NK-92 (cell line): Measurements from ENCODE around the gene PTPRG.
"Not testable (repeated sequence)": the region's sequence is repeated elsewhere in the genome, so short reads cannot be mapped to it uniquely, and the experiment has no call there.

ENCODE experiments used
- DNase-seq: peaks from one replicate; lab custom pipeline; 2025; ENCODE audit not compliant: unreplicated experiment; lab: John Stamatoyannopoulos, UW

The PTPRG gene

DNA sequence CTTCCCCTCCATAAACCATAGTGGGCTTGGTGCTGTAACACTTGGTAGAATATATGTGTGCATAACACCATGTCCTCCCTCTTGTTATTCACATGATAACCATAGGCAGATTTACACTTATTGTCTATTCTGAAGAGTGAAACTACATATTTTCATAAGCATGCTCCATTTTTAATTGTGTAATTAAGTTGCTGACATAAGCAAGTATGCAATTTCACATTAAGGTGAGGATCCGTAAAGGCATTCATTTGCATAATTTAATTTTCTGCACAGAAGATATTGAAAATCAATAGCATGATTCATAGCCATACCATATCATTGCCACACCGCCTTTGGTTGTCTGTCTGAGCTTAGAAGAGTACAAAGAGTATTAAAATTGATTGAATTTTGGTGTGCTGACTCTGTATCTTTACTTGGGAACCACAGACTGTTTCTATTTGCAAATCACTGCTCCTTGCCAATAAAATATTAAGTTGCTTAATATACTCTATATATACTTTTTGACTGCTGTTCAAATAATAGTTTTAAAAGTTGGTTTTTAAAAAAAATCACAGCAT lies 182.4 kb downstream of the PTPRG start:
- no peak for DNase-seq

DNA sequence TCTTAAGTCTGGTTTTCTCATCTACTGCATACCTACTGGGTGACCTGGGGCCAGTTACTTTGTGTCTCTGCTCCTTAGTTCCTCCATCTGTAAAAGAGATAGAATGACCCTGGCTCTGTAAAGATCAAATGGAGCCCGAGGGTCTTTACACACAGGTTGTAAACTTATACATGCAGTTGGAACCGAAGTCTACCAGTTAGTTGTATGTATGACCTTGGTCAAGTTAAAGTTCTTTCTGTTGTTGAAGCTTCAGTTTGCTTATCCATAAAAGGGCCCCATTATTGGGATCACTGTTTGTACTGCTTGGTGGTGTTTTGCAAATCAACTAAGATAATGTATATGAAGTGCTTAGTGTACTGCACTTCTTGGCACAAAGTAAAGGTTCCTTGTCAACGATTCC lies 186.9 kb downstream of the PTPRG start:
- DNase-seq = no peak

DNA sequence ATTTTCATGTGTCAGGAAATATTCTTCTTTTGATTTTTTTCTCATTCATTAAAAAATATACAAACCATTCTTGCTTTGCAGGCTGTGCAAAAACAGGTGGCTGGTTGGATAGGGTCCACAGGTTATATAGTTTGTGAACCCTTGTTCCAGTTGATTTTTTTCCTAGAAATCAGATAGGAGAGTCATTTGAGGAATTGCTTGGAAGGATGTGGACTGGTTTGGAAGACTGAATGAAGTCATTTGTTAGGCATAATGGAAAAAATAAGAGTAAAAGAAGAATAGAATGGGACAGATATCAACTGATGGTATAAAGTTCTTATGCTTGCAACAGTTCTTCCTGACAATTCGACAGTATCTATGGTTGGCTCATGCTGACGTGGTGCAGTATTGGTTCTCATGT lies 189.4 kb downstream of the PTPRG start:
- no peak for DNase-seq

DNA sequence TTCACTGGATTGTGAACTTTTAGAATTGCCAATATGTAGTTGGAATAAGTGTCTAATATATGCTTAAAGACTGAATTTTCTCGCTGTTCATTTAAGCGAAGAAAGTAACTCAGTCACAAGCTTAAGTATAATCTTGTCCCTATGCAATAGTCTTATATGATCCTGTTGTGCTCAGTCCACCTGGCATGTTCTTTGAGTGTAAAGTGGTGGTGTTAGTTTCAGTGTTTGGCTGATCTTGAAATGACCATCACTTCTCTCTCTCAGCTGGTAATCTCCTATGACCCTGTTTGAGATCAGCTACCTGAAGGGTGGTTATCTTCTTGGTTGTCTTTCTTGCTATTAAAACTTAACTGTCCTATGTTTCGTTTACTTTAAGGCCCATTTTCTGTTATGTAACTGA lies 197.5 kb downstream of the PTPRG start:
- DNase-seq = no peak

DNA sequence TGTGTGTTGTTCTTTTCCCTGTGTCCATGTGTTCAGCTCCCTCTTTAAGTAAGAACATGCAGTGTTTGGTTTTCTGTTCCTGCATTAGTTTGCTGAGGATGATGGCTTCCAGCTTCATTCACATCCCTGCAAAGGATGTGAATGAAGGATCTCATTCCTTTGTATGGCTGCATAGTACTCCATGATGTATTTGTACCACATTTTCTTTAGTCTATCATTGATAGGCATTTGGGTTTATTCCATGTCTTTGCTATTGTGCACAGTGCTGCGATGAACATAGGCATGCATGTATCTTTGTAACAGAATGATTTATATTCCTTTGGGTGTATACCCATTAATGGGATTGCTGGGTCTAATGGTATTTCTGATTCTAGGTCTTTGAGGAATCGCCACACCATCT lies 199.4 kb downstream of the PTPRG start:
- DNase-seq = not testable (repeated sequence)

DNA sequence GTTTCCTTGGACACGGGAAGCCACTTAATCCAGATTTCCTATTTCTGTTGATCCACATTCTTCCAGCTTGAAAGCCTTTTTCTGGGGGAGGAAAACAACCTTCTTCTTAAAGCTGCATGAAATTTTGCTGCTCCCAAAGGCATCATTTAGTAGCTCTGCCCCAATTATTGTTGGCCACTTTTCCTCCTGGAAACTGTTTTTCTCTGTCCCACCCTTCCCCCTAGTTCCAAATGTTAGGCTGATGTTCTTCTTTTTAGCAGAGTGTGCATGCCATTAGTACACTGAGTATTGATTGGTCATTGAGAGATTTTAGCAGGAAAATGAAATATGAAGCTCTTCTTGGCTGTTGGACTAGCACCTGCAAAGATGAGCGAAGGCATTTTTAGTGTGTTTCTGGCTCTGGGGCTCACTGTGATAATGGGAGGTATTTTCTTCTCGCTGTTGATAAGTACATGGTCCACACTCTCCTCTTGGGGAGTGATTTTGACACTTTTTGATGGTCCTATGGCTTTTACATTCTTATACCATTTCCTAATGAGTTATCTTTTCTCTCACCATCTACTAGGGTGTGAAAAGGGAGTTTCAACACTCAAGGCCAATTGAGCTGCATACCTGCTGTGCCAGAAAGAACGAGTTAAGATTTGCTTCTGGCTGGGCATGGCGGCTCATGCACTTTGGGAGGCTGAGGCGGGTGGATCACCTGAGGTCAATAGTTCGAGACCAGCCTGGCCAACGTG lies 200.5 kb downstream of the PTPRG start:
- no peak for DNase-seq

DNA sequence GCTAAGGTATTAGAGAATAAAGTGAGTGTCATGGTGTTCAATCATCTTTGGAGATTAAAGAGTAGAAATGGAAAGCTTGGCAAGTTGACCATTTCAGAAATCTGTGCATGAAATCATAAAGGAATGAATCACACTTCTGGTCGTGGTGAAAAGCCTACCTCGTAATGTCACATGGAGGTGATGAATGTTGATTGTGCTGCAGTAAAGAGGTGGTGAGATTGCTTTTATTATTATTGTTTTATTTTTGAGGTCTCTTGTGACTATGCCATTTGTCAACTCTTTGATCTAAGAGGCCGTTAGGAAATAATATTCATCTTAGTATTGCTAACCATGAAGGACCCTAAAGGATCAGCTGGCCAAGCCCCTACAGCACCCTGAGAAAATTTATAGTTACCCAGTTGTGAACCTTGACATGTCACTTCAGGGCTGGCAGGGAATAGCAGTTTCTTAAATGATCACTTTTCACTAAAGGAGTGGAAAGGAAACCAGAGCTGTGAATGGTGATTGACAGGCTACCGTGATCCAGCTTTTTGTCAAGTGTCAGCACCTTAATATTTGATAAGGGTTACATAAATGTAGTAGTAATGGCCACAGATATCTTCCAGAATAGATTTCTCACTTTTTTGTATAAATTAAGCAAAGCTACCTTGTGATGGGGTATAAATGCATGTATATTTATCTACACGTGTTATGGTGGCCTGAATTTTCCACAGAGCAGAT lies 203.9 kb downstream of the PTPRG start:
- DNase-seq = no peak

DNA sequence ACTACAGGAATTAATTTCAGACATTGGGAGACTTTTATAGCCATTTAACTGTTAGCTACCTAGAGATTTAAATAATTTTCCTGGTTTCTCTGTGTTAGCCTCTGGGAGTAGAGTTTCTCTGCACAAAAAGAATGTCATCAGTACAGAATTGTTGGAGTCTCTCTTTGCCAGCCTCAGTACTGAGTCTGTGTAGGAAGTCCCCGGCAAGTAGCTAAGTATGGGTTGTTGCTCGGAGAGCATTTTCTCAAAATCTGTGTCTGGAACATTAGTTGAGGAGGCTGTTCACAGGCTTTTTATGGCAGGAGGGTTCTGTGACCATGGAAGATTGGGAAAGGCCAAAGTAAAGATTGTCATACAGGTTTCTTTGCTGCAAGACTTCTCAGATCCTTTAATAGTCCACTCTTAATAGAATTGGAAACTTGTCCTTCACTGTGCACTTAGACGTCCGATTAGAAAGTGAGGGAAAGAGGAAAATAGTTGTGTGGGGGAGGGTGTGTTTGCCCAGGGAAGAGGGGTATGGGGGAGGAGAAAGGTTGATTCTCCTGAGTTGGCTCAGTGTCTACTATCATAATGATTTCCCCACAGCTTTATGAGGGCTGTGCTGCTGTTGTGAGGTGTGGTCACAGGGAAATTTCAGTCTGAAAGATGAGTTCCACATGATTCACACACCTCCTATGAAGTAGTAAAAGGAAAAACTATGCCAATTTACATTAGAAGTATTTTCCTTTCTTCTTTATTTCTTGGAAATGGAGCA lies 207.1 kb downstream of the PTPRG start:
- DNase-seq = no peak

DNA sequence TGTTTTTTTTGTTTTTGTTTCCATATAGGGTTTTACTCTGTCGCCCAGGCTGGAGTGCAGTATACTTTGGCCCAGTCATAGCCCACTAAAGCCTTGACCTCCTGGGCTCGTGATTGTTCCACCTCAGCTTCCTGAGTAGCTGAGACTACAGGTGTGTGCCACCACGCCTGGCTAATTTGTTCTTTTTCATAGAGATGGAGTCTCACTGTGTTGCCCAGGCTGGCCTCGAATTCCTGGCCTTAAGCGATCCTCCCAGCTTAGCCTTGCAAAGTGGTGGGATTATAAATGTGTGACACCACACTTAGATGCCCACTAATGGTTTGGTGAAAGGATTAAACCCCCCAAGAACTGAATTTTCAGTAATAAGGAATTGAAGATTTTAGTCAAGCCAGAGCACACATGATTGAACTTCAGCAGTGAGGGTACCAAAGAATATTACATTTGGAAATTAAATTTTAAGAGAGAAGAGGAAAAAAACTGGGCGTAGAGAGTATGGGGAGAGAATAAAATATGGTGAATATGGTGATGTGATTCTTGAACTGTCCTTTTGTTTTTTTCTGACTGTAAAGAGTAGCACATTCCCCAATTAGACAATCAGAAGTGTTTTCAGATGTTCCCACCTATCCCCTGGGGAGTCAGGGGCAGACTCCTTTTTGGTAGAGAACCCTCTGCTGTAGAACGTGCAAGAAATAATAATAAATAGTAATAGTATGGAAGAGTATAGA lies 208.1 kb downstream of the PTPRG start:
- no peak for DNase-seq

DNA sequence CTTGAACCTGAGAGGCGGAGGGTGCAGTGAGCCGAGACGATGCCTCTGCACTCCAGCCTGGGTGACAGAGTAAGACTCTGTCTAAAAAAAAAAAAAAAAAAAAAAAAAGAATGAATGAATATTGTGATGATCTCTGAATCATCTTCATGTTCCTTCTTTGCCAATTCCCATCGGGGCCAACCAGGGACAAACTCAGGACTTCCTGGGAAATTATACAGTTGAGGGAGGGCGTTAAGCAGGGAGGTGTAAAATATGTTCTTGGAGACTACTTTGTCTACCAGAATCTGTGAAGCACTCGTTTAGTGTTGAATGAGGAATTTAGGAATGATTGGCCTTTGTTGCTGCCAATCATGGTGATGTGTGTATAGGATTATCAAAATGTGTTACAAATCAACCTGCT lies 210.6 kb downstream of the PTPRG start:
- no peak for DNase-seq

DNA sequence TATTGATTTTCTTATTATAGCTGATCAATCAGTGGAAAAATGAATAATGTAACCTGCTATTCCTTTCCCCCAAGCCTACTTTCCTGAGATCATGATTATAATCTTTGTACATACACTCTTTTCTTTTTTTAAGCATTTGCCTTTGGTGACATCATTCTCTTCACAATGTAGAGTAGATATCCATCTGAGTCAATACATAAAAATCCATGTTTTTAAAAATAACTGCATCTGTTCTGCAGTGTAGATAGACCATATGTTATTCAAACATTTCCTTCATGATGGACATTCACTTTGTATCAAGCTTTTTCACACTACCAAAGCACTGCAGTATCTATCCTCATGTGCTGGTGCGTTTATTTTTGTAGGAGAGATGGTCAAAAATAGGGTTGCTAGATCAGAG lies 211.1 kb downstream of the PTPRG start:
- DNase-seq = no peak

DNA sequence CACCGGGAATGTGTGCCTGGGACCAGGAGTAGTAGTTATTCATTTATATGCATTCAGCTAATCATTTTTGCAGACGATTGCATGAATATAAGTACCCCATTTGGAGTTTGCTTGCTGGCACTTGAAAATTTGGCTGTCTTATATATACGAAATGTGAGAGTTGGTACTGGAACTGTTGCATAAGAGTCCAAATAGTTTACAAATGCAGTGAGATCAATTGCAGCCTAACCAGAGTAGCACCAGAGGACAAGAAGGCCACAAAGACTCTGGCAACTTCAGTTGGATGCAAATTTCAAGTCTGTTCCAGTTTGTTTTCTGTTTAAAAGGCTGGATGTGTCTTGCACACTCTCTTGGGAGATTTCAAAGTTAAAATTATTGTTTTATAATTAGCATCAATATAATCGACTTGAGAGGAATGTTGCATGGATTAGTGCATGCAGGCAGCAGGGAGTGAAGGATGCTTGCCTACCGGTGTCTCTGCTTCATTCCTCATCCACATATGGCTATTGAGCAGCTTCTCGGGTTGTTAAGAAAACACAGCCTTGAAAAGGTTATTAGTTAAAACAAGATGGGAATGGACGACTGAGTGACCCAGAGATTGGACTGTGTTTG lies 213.0 kb downstream of the PTPRG start:
- no peak for DNase-seq

DNA sequence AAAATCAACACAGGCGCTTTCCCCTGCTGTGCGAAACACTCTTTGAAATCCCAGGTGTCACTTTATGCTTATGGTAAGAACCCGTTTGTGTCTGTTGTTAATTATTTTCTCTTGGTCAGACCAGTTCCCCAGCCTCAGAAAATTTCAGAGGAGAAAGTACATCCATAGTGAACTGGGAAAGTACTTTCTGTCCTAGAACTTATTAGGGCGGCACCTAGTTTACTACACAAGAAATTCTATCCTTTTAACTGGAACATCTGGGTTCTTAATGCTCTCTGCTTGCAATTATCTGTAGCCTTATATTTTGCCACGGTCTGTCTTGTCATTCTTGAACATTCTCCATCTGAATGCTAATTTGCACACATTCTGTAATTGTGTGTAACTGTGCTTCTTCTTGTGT lies 215.0 kb downstream of the PTPRG start:
- DNase-seq = no peak

DNA sequence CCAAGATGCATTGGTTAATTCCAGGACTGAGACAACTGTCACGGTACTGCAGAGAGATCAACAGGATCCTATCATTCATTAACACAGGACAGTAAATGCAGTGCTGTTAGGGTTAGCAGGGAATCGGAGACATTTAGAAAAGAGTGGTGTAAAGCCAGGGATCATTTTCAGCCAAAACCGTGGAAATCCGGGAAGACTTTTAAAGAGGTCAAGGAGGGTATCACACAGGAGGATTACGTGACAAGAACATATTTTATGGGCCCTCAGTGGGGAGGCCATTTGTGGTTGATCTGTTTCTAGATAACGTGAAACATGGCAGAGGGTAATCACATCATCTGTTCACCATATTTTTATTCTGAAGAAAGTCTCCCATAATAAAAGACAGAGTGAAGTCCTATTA lies 216.1 kb downstream of the PTPRG start:
- DNase-seq = no peak

DNA sequence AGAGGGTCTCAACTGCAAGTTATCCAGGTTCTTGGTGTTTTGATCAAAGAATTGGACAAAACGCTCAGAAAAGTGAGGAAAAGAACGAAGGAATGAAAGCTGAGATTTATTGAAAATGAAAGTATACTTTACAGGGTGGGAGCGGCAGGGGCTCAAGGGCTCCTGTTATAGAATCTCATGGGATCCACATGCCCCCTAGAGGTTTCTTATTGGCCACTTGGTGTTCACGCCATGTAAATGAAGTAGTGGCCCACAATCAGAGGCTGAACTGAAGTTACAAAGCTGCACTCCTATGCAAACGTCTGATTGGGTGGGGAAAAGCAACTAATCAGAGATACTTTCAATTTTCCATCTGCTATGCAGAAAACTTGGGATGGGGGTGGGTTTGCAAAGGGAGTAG lies 216.7 kb downstream of the PTPRG start:
- DNase-seq = no peak

DNA sequence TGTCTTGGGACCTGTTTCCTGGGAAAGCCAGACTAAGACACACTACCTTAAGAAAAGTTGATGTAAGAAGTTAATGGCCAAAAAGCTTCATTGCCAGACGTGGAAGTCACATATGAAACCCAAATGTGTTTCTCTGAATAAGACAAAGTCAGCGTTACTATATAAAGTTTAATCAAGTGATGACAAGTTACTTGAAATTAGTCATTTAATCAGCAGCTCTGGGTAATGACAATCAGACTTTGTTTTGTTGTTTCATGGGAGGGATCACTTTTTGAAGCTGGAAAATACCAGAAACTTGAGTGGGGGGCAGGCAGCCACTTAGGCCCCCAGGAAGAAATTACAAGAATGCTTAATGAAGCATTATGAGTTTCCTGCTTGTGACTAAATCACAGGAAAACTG lies 218.6 kb downstream of the PTPRG start:
- no peak for DNase-seq

DNA sequence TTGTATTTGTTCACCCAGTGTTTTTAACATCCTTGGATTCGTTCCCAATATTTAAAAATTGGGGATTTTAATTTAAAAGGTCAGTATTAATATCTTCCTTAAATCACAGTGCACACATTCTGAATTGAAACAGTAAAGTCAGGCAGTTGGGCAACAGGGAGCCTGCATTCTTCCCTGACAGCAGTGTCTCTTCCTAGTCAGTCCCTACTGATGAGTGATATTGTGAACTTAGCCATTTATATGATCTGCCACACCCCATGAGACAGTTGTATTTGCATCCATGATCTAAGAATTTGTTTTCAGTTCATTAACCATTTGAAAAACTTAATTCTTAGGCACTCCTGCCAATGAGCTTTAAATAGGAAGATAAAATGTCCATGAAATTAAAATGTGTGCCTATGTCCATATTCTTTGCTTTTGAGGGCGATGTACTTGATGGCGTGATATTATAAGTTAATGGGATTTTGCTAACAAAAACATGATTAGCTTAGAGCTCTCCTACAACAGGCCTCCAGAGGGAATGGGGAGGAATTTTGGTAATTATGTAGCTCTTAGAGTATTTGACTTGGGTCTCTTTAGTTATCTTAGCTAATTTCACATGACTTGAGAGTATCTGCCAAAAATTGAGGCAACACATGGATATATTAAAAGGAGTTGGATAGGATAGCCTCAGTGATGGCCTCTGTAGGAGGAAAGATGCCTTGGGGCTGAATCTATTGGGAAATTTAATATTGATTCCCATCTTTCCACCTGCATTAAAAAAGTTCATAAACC lies 219.3 kb downstream of the PTPRG start:
- DNase-seq = no peak

DNA sequence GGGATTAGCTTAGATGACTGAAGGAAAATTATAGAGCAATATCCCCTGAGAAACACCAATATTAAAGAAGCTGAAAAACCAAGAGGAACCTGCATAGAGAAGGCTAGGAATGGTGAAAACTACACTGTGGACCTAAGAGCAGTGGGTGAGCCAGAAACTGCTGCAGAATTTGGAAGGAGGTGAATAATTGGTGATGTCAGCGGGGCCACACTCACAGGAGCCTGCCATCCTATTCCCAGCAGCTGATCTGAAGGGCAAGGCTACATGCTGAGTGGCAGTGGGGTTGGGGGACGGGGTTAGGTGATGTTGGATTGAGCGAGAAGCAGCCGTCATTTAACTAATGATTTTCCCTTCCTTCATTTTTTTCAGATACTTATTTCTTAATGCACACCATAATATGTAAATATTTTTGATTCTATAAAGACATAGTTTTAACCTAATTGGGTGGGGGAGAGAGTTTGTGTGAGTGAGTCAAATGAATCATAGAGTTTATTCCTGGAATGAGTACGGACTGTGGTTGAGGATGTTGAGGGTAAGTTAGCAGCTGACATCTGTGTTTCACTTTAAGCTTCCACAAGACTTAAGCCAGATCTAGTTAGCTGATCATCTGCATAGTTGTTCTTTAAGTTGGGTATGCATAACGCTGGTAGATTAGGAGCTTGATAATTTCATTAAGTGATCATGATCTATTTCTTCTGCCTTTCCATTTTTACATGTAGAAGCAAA lies 222.8 kb downstream of the PTPRG start:
- no peak for DNase-seq
